Activated T-cell treated with anti-CD3 and anti-CD28 coated beads, Interleukin-2, amount 50 U/mL, for 4 hours (primary cell): ENCODE measurements around the gene TCF12. TPM values are rescaled to one million over a fixed set of nuclear protein-coding genes. Genes with fewer than 3 reads are reported as not detected.

Experiments
- ATAC-seq, 2 donors: fragments of 200-7000 bp; cut with Tn5 transposase; one replicate each; pipeline ENCODE4 v1.10.0; 2021
- DNase-seq: peaks from one replicate; pipeline ENCODE4 v3.0.0-alpha.2; 2020
- H3K27me3 Mint-ChIP-seq: one replicate; pipeline ENCODE4 v1.8.0; 2021; ENCODE audit warnings: low read depth, mixed read lengths
- H3K36me3 Mint-ChIP-seq: one replicate; pipeline ENCODE4 v1.8.0; 2022; ENCODE audit warnings: mixed read lengths; ENCODE audit not compliant: insufficient read depth
- H3K4me1 Mint-ChIP-seq: one replicate; pipeline ENCODE4 v1.8.0; 2021; ENCODE audit warnings: low read depth, mixed read lengths
- H3K4me3 Mint-ChIP-seq: one replicate; pipeline ENCODE4 v1.8.0; 2021; ENCODE audit warnings: mild to moderate bottlenecking, moderate library complexity, mixed read lengths
- H3K9me3 Mint-ChIP-seq: one replicate; pipeline ENCODE4 v1.8.0; 2021; ENCODE audit warnings: mixed read lengths
- total RNA-seq, 3 donors: library from RNA; stranded (reverse); gene quantifications; one replicate each; pipeline ENCODE4 v1.2.1, GENCODE V29; 2021

The TCF12 gene
- total RNA-seq, 3 donors from 2014 or later: 49.3 to 71.3 (median 63.5) TPM

DNA sequence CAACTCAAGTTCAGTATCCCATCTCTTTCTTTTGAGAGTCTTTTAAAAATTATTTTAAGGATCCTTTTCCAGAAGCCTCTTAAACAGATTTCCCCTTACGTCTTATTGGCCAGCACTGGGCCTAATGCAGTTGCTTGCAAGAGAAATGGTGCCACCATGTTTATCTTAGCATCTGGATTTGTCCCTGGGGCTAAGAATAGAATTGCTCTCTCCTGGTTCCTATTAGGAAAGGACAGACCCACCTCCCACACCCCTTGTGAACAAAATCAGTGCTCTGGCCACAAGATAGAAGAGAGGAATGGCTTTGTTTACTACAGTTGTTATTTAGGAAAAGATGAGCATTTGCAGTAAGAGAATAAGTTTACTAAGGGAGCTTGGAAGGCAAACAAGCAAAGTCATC, 329.6 kb downstream of the TCF12 start:
- H3K9me3 Mint-ChIP-seq: no peaks in the 10 kb centered on the region
- no peak for ATAC-seq
- peaks cover 38% of the 10 kb centered on the region for H3K36me3 Mint-ChIP-seq

GRCh38 chr15:57251308-57251707, 332.9 kb downstream of the TCF12 start:
- Mint-ChIP-seq H3K36me3 (peaks cover 25% of the 10 kb centered on the region), H3K4me3 (no peak overlapping the region), H3K27me3 (no peaks in the 10 kb centered on the region), H3K9me3 (no peaks in the 10 kb centered on the region), H3K4me1 (no peaks in the 10 kb centered on the region)
- no peak for ATAC-seq
- no peak for DNase-seq

More for the DNA sequence above, 329.6 kb downstream of the TCF12 start:
- DNase-seq: no peak
- no peaks in the 10 kb centered on the region for H3K27me3 Mint-ChIP-seq
- H3K4me1 Mint-ChIP-seq: no peaks in the 10 kb centered on the region
- H3K4me3 Mint-ChIP-seq: no peak overlapping the region

GRCh38 chr15:57251941-57252340, 333.5 kb downstream of the TCF12 start:
- H3K27me3 Mint-ChIP-seq: no peaks in the 10 kb centered on the region
- no peak overlapping the region for H3K4me3 Mint-ChIP-seq
- DNase-seq (no peak), ATAC-seq (no peak)
- no peaks in the 10 kb centered on the region for H3K9me3 Mint-ChIP-seq
- H3K36me3 Mint-ChIP-seq: peaks cover 24% of the 10 kb centered on the region
- no peaks in the 10 kb centered on the region for H3K4me1 Mint-ChIP-seq

GRCh38 chr15:57253082-57253481, 334.6 kb downstream of the TCF12 start:
- H3K4me1 Mint-ChIP-seq: no peaks in the 10 kb centered on the region
- DNase-seq (no peak), ATAC-seq (no peak)
- no peaks in the 10 kb centered on the region for H3K27me3 Mint-ChIP-seq
- H3K36me3 Mint-ChIP-seq: peaks cover 19% of the 10 kb centered on the region
- H3K9me3 Mint-ChIP-seq: no peaks in the 10 kb centered on the region
- H3K4me3 Mint-ChIP-seq: no peak overlapping the region

GRCh38 chr15:57253500-57253899, 335.1 kb downstream of the TCF12 start:
- Mint-ChIP-seq H3K4me1 (no peaks in the 10 kb centered on the region), H3K36me3 (peaks cover 19% of the 10 kb centered on the region), H3K27me3 (no peaks in the 10 kb centered on the region), H3K9me3 (no peaks in the 10 kb centered on the region), H3K4me3 (no peak overlapping the region)
- ATAC-seq: no peak
- DNase-seq: no peak

DNA sequence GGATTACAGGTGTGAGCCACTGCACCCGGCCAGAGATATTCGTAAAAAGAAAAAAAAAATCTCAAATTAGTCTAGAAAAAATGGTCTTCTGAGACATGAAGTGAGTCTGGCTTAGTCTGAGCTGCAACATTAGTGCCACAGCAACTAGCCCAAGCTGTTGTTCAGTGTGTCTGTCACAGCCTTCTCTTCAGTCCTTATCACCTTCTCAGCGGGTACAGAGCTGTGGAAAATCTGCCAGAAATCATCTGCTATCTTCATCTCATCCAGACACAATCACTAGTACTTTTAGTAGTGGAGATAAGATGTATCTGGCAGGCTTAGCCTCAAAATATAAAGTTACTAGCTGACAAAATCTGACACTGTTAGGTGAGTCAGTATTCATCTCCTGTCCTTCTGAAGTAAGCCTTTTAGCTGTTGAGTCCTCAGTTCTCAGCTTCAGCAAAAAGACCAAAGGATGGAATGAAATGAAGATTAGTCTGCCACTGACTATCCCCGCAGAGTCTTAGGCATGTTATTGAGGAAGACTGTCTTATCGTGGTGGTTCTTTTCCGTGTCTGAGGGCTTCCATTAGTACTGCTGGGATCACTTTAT, 337.4 kb downstream of the TCF12 start:
- peaks cover 15% of the 10 kb centered on the region for H3K36me3 Mint-ChIP-seq
- DNase-seq: no peak
- no peak for ATAC-seq
- no peaks in the 10 kb centered on the region for H3K4me1 Mint-ChIP-seq
- no peaks in the 10 kb centered on the region for H3K9me3 Mint-ChIP-seq
- H3K27me3 Mint-ChIP-seq: no peaks in the 10 kb centered on the region
- no peak overlapping the region for H3K4me3 Mint-ChIP-seq

DNA sequence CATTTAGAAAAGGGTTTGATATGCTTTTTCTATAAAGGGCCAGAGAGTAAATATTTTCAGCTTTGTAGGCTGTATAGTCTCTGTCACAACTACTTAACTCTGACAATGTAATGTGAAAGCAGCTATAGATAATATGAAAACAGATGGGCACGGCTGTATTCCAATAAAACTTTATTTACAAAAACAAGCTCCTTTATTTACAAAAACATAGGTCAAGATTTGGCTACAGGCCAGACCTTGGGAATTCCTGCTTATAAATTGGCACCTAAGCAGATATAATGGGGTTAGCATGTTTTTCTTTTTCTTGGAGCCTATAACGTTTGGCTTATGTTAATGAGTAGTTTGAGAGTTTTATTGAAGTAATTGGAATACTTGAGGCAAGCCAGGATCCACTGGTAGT, 338.5 kb downstream of the TCF12 start:
- Mint-ChIP-seq H3K36me3 (peaks cover 17% of the 10 kb centered on the region), H3K4me3 (no peak overlapping the region), H3K4me1 (no peaks in the 10 kb centered on the region), H3K9me3 (no peaks in the 10 kb centered on the region), H3K27me3 (no peaks in the 10 kb centered on the region)
- no peak for DNase-seq
- ATAC-seq: no peak

GRCh38 chr15:57259568-57260040, 341.2 kb downstream of the TCF12 start:
- no peaks in the 10 kb centered on the region for H3K9me3 Mint-ChIP-seq
- no peak for ATAC-seq
- DNase-seq: no peak
- no peaks in the 10 kb centered on the region for H3K27me3 Mint-ChIP-seq
- no peaks in the 10 kb centered on the region for H3K4me1 Mint-ChIP-seq
- H3K36me3 Mint-ChIP-seq: peaks cover 19% of the 10 kb centered on the region
- no peak overlapping the region for H3K4me3 Mint-ChIP-seq

DNA sequence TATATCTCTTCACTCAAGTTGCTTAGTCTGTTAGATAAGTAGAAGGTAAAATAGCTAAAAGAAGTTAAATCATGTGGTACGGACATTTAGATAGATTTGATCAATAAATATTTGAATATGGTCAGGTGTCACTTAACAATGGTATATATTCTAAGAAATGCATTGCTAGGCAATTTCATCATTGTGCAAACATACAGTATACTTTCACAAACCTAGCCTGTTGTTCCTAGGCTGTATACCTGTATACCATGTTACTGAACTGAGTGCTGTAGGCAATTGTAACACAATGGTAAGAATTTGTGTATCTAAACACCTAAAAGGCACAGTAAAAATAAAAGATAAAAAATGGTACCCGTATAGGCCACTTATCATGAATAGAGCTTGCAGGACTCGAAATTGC, 345.1 kb downstream of the TCF12 start:
- no peaks in the 10 kb centered on the region for H3K27me3 Mint-ChIP-seq
- no peaks in the 10 kb centered on the region for H3K9me3 Mint-ChIP-seq
- no peak for ATAC-seq
- H3K4me1 Mint-ChIP-seq: no peaks in the 10 kb centered on the region
- no peak overlapping the region for H3K4me3 Mint-ChIP-seq
- DNase-seq: no peak
- H3K36me3 Mint-ChIP-seq: peaks cover 20% of the 10 kb centered on the region

- no peaks in the 10 kb centered on the region for H3K9me3 Mint-ChIP-seq
- H3K27me3 Mint-ChIP-seq: no peaks in the 10 kb centered on the region
- DNase-seq: no peak
- peaks cover 3% of the 10 kb centered on the region for H3K4me1 Mint-ChIP-seq
- H3K36me3 Mint-ChIP-seq: peaks cover 48% of the 10 kb centered on the region
- ATAC-seq: no peak
- H3K4me3 Mint-ChIP-seq: no peak overlapping the region
Measured at GRCh38 chr15:57272771-57273357, 354.4 kb downstream of the TCF12 start.

DNA sequence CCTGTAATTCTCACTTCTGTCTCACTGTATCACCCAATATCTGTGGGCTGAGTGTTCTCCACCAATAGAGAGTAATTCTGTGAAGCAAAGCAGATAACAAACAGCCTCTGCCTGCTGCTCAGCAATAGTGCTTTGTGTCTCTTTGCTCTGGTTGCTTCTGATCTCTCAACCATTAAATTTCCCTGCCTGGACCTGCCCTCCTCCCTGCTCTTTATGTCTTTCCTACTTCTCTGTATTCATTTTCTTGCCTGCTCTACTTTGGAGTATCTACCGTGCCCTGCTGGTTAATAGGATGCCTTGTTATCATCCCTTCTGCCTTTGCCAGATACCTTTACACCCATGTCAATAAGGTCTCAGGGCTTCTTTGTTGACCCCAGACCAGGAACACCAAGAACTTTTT, 355.0 kb downstream of the TCF12 start:
- H3K4me1 Mint-ChIP-seq: peaks cover 3% of the 10 kb centered on the region
- H3K9me3 Mint-ChIP-seq: no peaks in the 10 kb centered on the region
- no peak overlapping the region for H3K4me3 Mint-ChIP-seq
- ATAC-seq: no peak
- peaks cover 52% of the 10 kb centered on the region for H3K36me3 Mint-ChIP-seq
- no peaks in the 10 kb centered on the region for H3K27me3 Mint-ChIP-seq
- no peak for DNase-seq

DNA sequence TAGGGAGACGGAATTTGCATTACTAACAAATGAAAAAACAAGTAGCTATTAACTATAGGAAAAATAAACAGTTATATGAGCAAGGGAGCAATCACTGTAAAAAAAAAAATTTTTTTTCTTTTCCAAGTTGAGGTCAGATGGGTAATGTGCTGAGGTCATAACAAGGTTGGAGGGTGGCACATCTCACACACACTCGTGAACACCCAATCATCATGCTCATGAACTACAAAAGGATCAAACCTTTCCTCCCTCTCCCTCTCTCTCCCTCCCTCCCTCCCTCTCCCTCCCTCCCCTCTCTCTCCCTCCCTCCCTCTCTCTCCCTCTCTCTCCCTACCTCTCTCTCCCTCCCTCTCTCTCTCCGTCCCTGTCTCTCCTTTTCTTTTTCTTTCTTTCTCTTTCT, 360.0 kb downstream of the TCF12 start:
- no peak overlapping the region for H3K4me3 Mint-ChIP-seq
- DNase-seq (no peak), ATAC-seq (no peak)
- H3K36me3 Mint-ChIP-seq: peaks cover 50% of the 10 kb centered on the region
- no peaks in the 10 kb centered on the region for H3K27me3 Mint-ChIP-seq
- peaks cover 3% of the 10 kb centered on the region for H3K4me1 Mint-ChIP-seq
- H3K9me3 Mint-ChIP-seq: no peaks in the 10 kb centered on the region

DNA sequence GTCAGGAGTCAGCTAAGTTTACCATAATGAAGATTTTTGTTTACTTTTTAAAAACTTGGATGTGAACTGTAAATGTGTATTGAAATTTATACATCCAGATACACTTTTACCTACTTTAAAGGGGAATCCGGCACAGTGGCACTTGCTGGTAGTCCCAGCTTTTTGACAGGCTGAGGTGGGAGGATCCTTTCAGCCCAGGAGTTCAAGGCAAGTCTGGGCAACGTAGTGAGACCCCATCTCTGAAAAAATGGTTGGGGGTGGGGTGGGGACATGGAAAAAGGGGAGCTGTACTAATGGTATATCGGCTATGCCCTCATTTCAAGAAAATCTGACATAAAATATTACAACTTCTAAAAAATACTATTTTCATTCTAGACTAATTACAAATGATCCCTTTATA, 362.0 kb downstream of the TCF12 start:
- Mint-ChIP-seq H3K27me3 (no peaks in the 10 kb centered on the region), H3K36me3 (peaks cover 49% of the 10 kb centered on the region)

GRCh38 chr15:57281321-57281720, 362.9 kb downstream of the TCF12 start:
- H3K27me3 Mint-ChIP-seq: no peaks in the 10 kb centered on the region
- no peak overlapping the region for H3K4me3 Mint-ChIP-seq

More for the DNA sequence above, 362.0 kb downstream of the TCF12 start:
- Mint-ChIP-seq H3K9me3 (no peaks in the 10 kb centered on the region), H3K4me1 (peaks cover 5% of the 10 kb centered on the region), H3K4me3 (no peak overlapping the region)
- DNase-seq (no peak), ATAC-seq (no peak)

GRCh38 chr15:57282686-57283085, 364.2 kb downstream of the TCF12 start:
- H3K4me1 Mint-ChIP-seq: peaks cover 5% of the 10 kb centered on the region
- ATAC-seq (no peak), DNase-seq (no peak)
- H3K36me3 Mint-ChIP-seq: peaks cover 52% of the 10 kb centered on the region
- no peak overlapping the region for H3K4me3 Mint-ChIP-seq
- no peaks in the 10 kb centered on the region for H3K27me3 Mint-ChIP-seq
- no peaks in the 10 kb centered on the region for H3K9me3 Mint-ChIP-seq

More at GRCh38 chr15:57281321-57281720, 362.9 kb downstream of the TCF12 start:
- Mint-ChIP-seq H3K4me1 (peaks cover 5% of the 10 kb centered on the region), H3K9me3 (no peaks in the 10 kb centered on the region), H3K36me3 (peaks cover 44% of the 10 kb centered on the region)
- ATAC-seq (no peak), DNase-seq (no peak)
